ENCODE data around the gene VAMP8.
"Not testable (repeated sequence)": the region's sequence is repeated elsewhere in the genome, so short reads cannot be mapped to it uniquely, and the experiment has no call there.

DNA sequence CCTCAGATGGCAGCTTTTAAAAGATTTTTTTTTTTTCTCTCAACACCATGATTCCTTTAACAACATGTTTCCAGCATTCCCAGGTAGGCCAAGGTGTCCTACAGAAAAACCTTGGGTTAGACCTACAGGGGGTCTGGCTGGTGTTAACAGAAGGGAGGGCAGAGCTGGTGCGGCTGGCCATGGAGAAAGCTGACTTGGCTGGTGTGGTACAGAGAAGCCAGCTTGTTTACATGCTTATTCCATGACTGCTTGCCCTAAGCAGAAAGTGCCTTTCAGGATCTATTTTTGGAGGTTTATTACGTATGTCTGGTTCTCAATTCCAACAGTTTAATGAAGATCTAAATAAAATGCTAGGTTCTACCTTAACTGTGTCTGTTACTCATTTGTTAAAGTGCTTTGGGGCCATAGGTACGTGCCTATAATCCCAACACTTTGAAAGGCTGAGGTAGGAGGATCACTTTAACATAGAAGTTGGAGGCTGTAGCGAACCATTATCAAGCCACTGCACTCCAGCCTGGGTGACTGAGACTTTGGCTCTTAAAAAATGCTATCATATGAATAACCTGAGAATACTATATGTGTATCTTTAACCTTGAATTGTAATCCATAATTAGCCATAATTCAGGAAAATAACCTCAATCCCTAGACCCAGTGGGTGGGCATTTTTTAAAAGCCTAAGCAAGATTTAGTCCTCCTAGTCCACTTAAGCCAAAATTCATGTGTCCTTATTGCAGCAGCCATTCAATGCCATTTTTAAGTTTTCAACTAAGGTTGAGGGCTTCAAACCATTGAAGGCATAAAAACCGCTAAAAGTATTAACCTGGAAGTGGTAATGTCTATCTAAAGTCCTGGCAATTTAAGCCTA, 32.2 kb upstream of the VAMP8 start:
- TF ChIP-seq POLR2A, CTCF, EP300 (IDR thresholded peaks at IDR 0.05): not testable (repeated sequence)
